HCT116 (cell line): ENCODE measurements around the gene MAN2B1. TPM values are rescaled to one million over a fixed set of nuclear protein-coding genes. Genes with fewer than 3 reads are reported as not detected.

Source experiments
- ATAC-seq: fragments of 200-7000 bp; cut with Tn5 transposase; 2 replicates; pipeline ENCODE4 v1.9.1; 2020; ENCODE audit warnings: mild to moderate bottlenecking, moderate library complexity
- BruUV-seq: library from RNA; stranded (reverse); fragments of 400-500 nt; replicated peaks from 2 replicates; lab custom pipeline; 2021; lab: Mats Ljungman, UMichigan
- CTCF ChIA-PET: fragments of 300-600 bp; sonication (Branson Sonifier 250); formaldehyde crosslinking; loops from one replicate; lab custom pipeline; 2021; ENCODE audit warnings: antibody characterized with exemption; lab: Charles Lee
- POLR2A ChIA-PET: fragments of 300-600, 350-600 bp; sonication (Branson Sonifier 250); formaldehyde crosslinking; loops from one replicate; lab custom pipeline; 2021; ENCODE audit warnings: antibody characterized with exemption; lab: Charles Lee
- RAD21 ChIA-PET, 2 experiments: fragments of 300-600 bp; sonication (Branson Sonifier 250); formaldehyde crosslinking; loops; one replicate each; lab custom pipeline; 2023; ENCODE audit warnings: low total read pairs in 2 of 2; ENCODE audit not compliant: uncharacterized antibody in 2 of 2, unreplicated experiment in 2 of 2, low non-redundant PET in 1 of 2; lab: Charles Lee
- DNase-seq: peaks from one replicate; pipeline ENCODE4 v3.0.0-alpha.2; 2010; ENCODE audit warnings: low read depth, low spot score
- H2AFZ ChIP-seq: fragments of 200-600 bp; shearing (Covaris generic), sonication (generic); 2 replicates; pipeline ENCODE4 v1.6.1; 2017; ENCODE audit warnings: low read depth, mixed run types, mixed read lengths, antibody characterized with exemption, low read length; ENCODE audit not compliant: poor library complexity, severe bottlenecking
- H3K27ac ChIP-seq: 2 replicates; pipeline ENCODE4 v1.5.1; 2012; ENCODE audit warnings: low read depth, low read length
- H3K27me3 ChIP-seq: fragments of 200-600 bp; sonication (generic); 2 replicates; pipeline ENCODE4 v1.6.1; 2016; ENCODE audit warnings: mixed run types, low read length, mixed read lengths; ENCODE audit not compliant: insufficient read depth
- H3K36me3 ChIP-seq, 2 experiments: fragments of 200-500 bp in 1 of 2; fragments of 200-600 bp in 1 of 2; sonication (Bioruptor generic) in 1 of 2; sonication (generic) in 1 of 2; 2 replicates each; pipeline versions ENCODE4 v1.5.1 to v1.6.1; 2014 to 2016; ENCODE audit warnings: low read length in 2 of 2, inconsistent platforms in 1 of 2, mixed read lengths in 1 of 2, mixed run types in 1 of 2; ENCODE audit not compliant: insufficient read depth in 2 of 2, control insufficient read depth in 1 of 2
- H3K4me1 ChIP-seq, 2 experiments: fragments of 200-600 bp in 1 of 2; sonication (generic) in 1 of 2; 2 replicates each; pipeline versions ENCODE4 v1.5.1 to v1.6.1; 2012 to 2017; ENCODE audit warnings: low read length in 2 of 2, inconsistent platforms in 1 of 2, mild to moderate bottlenecking in 1 of 2, mixed read lengths in 1 of 2, mixed run types in 1 of 2, moderate library complexity in 1 of 2; ENCODE audit not compliant: insufficient read depth in 2 of 2, control insufficient read depth in 1 of 2
- H3K4me2 ChIP-seq: fragments of 200-600 bp; sonication (generic); 2 replicates; pipeline ENCODE4 v1.6.1; 2017; ENCODE audit warnings: mixed run types, low read length, mixed read lengths
- H3K4me3 ChIP-seq, 2 experiments: fragments of 200-600 bp in 1 of 2; sonication (generic) in 1 of 2; replicated peaks in 1 of 2; 2 replicates each; pipeline ENCODE4 v1.5.1; 2011 to 2016; ENCODE audit warnings: low read length in 2 of 2, control low read depth in 1 of 2, low read depth in 1 of 2, mild to moderate bottlenecking in 1 of 2, mixed read lengths in 1 of 2, mixed run types in 1 of 2
- H3K79me2 ChIP-seq: fragments of 200-600 bp; sonication (generic); 2 replicates; pipeline ENCODE4 v1.6.1; 2017; ENCODE audit warnings: mild to moderate bottlenecking, mixed run types, low read length, moderate library complexity, mixed read lengths; ENCODE audit not compliant: insufficient read depth
- H3K9ac ChIP-seq: fragments of 200-600 bp; sonication (generic); 2 replicates; pipeline ENCODE4 v1.6.1; 2016; ENCODE audit warnings: low read length, mixed read lengths
- H3K9me2 ChIP-seq: fragments of 200-600 bp; sonication (generic), shearing (Covaris generic); 2 replicates; pipeline ENCODE4 v1.6.1; 2017; ENCODE audit warnings: mixed run types, mild to moderate bottlenecking, moderate library complexity; ENCODE audit not compliant: insufficient read depth
- H3K9me3 ChIP-seq, 2 experiments: fragments of 200-500 bp in 1 of 2; fragments of 200-600 bp in 1 of 2; sonication (Bioruptor generic) in 1 of 2; sonication (generic) in 1 of 2; 2 replicates each; pipeline ENCODE4 v1.6.1; 2014 to 2017; ENCODE audit warnings: low read length in 2 of 2, mixed read lengths in 2 of 2, inconsistent platforms in 1 of 2, low read depth in 1 of 2, mild to moderate bottlenecking in 1 of 2, mixed run types in 1 of 2, moderate library complexity in 1 of 2; ENCODE audit not compliant: control insufficient read depth in 1 of 2, insufficient read depth in 1 of 2
- H4K20me1 ChIP-seq: fragments of 200-600 bp; sonication (generic), shearing (Covaris generic); 2 replicates; pipeline ENCODE4 v1.6.1; 2017; ENCODE audit warnings: mixed run types, mild to moderate bottlenecking, moderate library complexity; ENCODE audit not compliant: insufficient read depth
- ATF3 ChIP-seq: IDR thresholded peaks from 2 replicates; pipeline ENCODE4 v1.6.1; 2012
- CBX3 ChIP-seq: IDR thresholded peaks from 2 replicates; pipeline ENCODE4 v1.6.1; 2012; ENCODE audit warnings: low read depth
- CEBPB ChIP-seq: IDR thresholded peaks from 2 replicates; pipeline ENCODE4 v1.6.1; 2012; ENCODE audit warnings: low read depth
- CTCF ChIP-seq, 3 experiments: fragments of 200-600 bp in 1 of 3; sonication (generic) in 1 of 3; IDR thresholded peaks in 2 of 3; conservative IDR thresholded peaks in 1 of 3; 2 replicates each; pipeline ENCODE4 v1.5.1; 2012 to 2017; ENCODE audit warnings: low read depth in 2 of 3, low read length in 2 of 3, antibody characterized with exemption in 1 of 3, borderline replicate concordance in 1 of 3, control low read depth in 1 of 3, mild to moderate bottlenecking in 1 of 3, mixed read lengths in 1 of 3, mixed run types in 1 of 3, moderate library complexity in 1 of 3; ENCODE audit not compliant: insufficient read depth in 1 of 3
- ELF1 ChIP-seq: IDR thresholded peaks from 2 replicates; pipeline ENCODE4 v1.6.1; 2012; ENCODE audit warnings: low read depth, borderline replicate concordance
- FOSL1 ChIP-seq: IDR thresholded peaks from 2 replicates; pipeline ENCODE4 v1.6.1; 2012; ENCODE audit warnings: low read depth
- JUND ChIP-seq: IDR thresholded peaks from 2 replicates; pipeline ENCODE4 v1.6.1; 2012
- MAX ChIP-seq: IDR thresholded peaks from 2 replicates; pipeline ENCODE4 v1.6.1; 2012
- POLR2A ChIP-seq: IDR thresholded peaks from 2 replicates; pipeline ENCODE4 v1.7.0; 2011; ENCODE audit warnings: borderline replicate concordance; ENCODE audit not compliant: insufficient read depth, insufficient read length; ENCODE audit errors: extremely low read depth
- POLR2AphosphoS5 ChIP-seq: IDR thresholded peaks from 2 replicates; pipeline ENCODE4 v1.6.1; 2011; ENCODE audit warnings: mild to moderate bottlenecking, low read depth, low read length, moderate library complexity
- RAD21 ChIP-seq: IDR thresholded peaks from 2 replicates; pipeline ENCODE4 v1.6.1; 2012; ENCODE audit warnings: low read depth, mild to moderate bottlenecking
- REST ChIP-seq: IDR thresholded peaks from 2 replicates; pipeline ENCODE4 v1.6.1; 2012; ENCODE audit warnings: low read depth
- SP1 ChIP-seq: IDR thresholded peaks from 2 replicates; pipeline ENCODE4 v1.6.1; 2012; ENCODE audit warnings: low read depth
- SRF ChIP-seq: IDR thresholded peaks from 2 replicates; pipeline ENCODE4 v1.6.1; 2012; ENCODE audit warnings: low read depth
- TCF7L2 ChIP-seq: IDR thresholded peaks from 2 replicates; pipeline ENCODE4 v1.7.0; 2011; ENCODE audit warnings: borderline replicate concordance, inconsistent platforms; ENCODE audit not compliant: insufficient read depth, insufficient read length; ENCODE audit errors: extremely low read depth
- YY1 ChIP-seq: IDR thresholded peaks from 2 replicates; pipeline ENCODE4 v1.6.1; 2011; ENCODE audit warnings: low read length, low read depth, moderate library complexity, mild to moderate bottlenecking; ENCODE audit not compliant: insufficient replicate concordance; ENCODE audit errors: extremely low read depth
- ZBTB33 ChIP-seq: IDR thresholded peaks from 2 replicates; pipeline ENCODE4 v1.6.1; 2011; ENCODE audit warnings: mild to moderate bottlenecking, low read length, moderate library complexity; ENCODE audit not compliant: insufficient replicate concordance; ENCODE audit errors: extremely low read depth
- ZFX ChIP-seq: fragments of 450-650 bp; IDR thresholded peaks from 2 replicates; pipeline ENCODE4 v1.6.1; 2017
- ZNF274 ChIP-seq: fragments of 200-500 bp; sonication (Bioruptor generic); IDR thresholded peaks from 2 replicates; pipeline ENCODE4 v1.6.1; 2014; ENCODE audit warnings: mild to moderate bottlenecking, low read depth, low read length, inconsistent platforms
- intact Hi-C: fragments of 100-400 bp; cut with micrococcal nuclease; formaldehyde crosslinking; loops from 2 replicates; pipeline ENCODE4 v1.10.0; 2022
- total RNA-seq: library from RNA; stranded (reverse); gene quantifications from one replicate; pipeline ENCODE4 v1.2.1, GENCODE V29; 2021; ENCODE audit not compliant: unreplicated experiment

The MAN2B1 gene
- total RNA-seq, 1 experiment from 2014 or later = 48.3 TPM

- no peak overlapping the region for H2AFZ ChIP-seq
- no peaks in the 10 kb centered on the region for H4K20me1 ChIP-seq
- peaks cover 4 to 13% of the 10 kb centered on the region in 2 experiments; a peak in 3 of 4 replicates for H3K36me3 ChIP-seq
- peak overlapping the region; percentile 88 for H3K27ac ChIP-seq
- H3K79me2 ChIP-seq = peaks cover 28% of the 10 kb centered on the region; the same call in 1 of the 2 replicates
- POLR2A ChIA-PET = no interaction called here
- peak overlapping the region; percentile 90 for H3K9ac ChIP-seq
- no peaks in the 10 kb centered on the region for H3K9me2 ChIP-seq
- H3K4me1 ChIP-seq = peaks cover 19 to 37% of the 10 kb centered on the region in 2 experiments
- no peak for TF ChIP-seq ATF3
- no peak for TF ChIP-seq TCF7L2
- TF ChIP-seq JUND = no peak
- TF ChIP-seq MAX = no peak
- no peak for TF ChIP-seq REST
- TF ChIP-seq RAD21 = no peak
- TF ChIP-seq CEBPB = no peak
- no peak for TF ChIP-seq YY1
- TF ChIP-seq CBX3 = no peak
- no peak for TF ChIP-seq ZNF274
- no peak for TF ChIP-seq SRF
- no peak for TF ChIP-seq ELF1
- no peak for TF ChIP-seq CTCF (IDR thresholded peaks at IDR 0.05 in 2 of 3, conservative IDR thresholded peaks at IDR 0.05 in 1 of 3; ENCODE audit: borderline replicate concordance in 1 of 3, insufficient read depth in 1 of 3, low read depth in 2 of 3, low read length in 2 of 3)
- TF ChIP-seq ZBTB33 = no peak
- TF ChIP-seq SP1 = no peak
- TF ChIP-seq POLR2AphosphoS5 = no peak
- no peak for TF ChIP-seq FOSL1
- no peak for TF ChIP-seq POLR2A
- TF ChIP-seq ZFX = no peak
- TF ChIP-seq, all 23 proteins: peak for 0
- DNase-seq (no peak), ATAC-seq (no peak)
- Histone ChIP-seq H3K4me3 (peak overlapping the region; percentile 95 to 98), H3K9me3 (no peaks in the 10 kb centered on the region), H3K4me2 (peak overlapping the region; percentile 92), H3K27me3 (no peaks in the 10 kb centered on the region)
- intact Hi-C loops = loop anchor here (5.0 to 10.0 kb wide), 2 partner anchors 56 to 744 kb away; partner anchors contain the start of genes ZNF490, ZNF700 and ZNF791
- ChIA-PET CTCF (no interaction called here), RAD21 (interaction anchor here (0.6 kb wide), 2 partner anchors 104 to 170 kb away, joined by 3 to 7 read pairs; partner anchors contain the start of gene MAST1 (in 1 of the 2))
- no TSS peak for BruUV-seq
Observed at GRCh38 chr19:12668346-12668745, 1.8 kb upstream of the MAN2B1 start.
